GM12878 (cell line): ENCODE measurements around the gene VAV2. TPM values are rescaled to one million over a fixed set of nuclear protein-coding genes. Genes with fewer than 3 reads are reported as not detected.

ENCODE experiments used
- ATAC-seq: fragments of 200-7000 bp; cut with Tn5 transposase; 3 replicates; pipeline ENCODE4 v1.9.1; 2020; ENCODE audit warnings: mild to moderate bottlenecking, moderate library complexity
- BruUV-seq: library from RNA; stranded (reverse); fragments of 400-500 nt; replicated peaks from 2 replicates; lab custom pipeline; 2021; lab: Mats Ljungman, UMichigan
- CTCF ChIA-PET: fragments of 300-600 bp; sonication (Branson Sonifier 250); formaldehyde crosslinking; extraction: SDS; loops from one replicate; lab custom pipeline; 2021; ENCODE audit warnings: inconsistent platforms; lab: Yijun Ruan, JAX
- POLR2A ChIA-PET: fragments of 350-600 bp; formaldehyde crosslinking; extraction: SDS; loops from one replicate; lab custom pipeline; 2021; ENCODE audit warnings: inconsistent platforms; lab: Charles Lee
- RAD21 ChIA-PET: fragments of 300-600 bp; sonication (Branson Sonifier 250); formaldehyde crosslinking; loops from one replicate; lab custom pipeline; 2023; ENCODE audit warnings: antibody characterized with exemption; ENCODE audit not compliant: unreplicated experiment; lab: Charles Lee
- SMC1A ChIA-PET: fragments of 300-600 bp; sonication (Branson Sonifier 250); formaldehyde crosslinking; loops from one replicate; lab custom pipeline; 2023; ENCODE audit not compliant: unreplicated experiment, uncharacterized antibody; lab: Charles Lee
- DNase-seq: peaks from one replicate; pipeline ENCODE4 v3.0.0-alpha.2; 2011; ENCODE audit warnings: low read depth, low spot score
- FAIRE-seq: peaks from 3 replicates; lab custom pipeline; 2011; peaks lifted over from hg19 to GRCh38; lab: Jason Lieb, UNC
- H2AFZ ChIP-seq: 2 replicates; pipeline ENCODE4 v1.6.0; 2011; ENCODE audit warnings: low read depth, low read length, control low read depth; ENCODE audit not compliant: control insufficient read depth
- H3K27ac ChIP-seq: 2 replicates; pipeline ENCODE4 v1.5.1; 2011; ENCODE audit warnings: control low read depth; ENCODE audit not compliant: control insufficient read depth, insufficient read depth
- H3K27me3 ChIP-seq, 2 experiments: replicated peaks in 1 of 2; 2 replicates each; pipeline versions ENCODE4 v1.6.0 to v1.6.1; 2011; ENCODE audit warnings: low read length in 1 of 2; ENCODE audit not compliant: control insufficient read depth in 2 of 2, insufficient read depth in 2 of 2
- H3K36me3 ChIP-seq, 2 experiments: 2 replicates each; pipeline ENCODE4 v1.5.1; 2011; ENCODE audit warnings: low read length in 1 of 2; ENCODE audit not compliant: control insufficient read depth in 2 of 2, insufficient read depth in 2 of 2
- H3K4me1 ChIP-seq: 2 replicates; pipeline ENCODE4 v1.6.1; 2011; ENCODE audit warnings: mild to moderate bottlenecking, low read length, moderate library complexity, mixed read lengths; ENCODE audit not compliant: control insufficient read depth, insufficient read depth
- H3K4me2 ChIP-seq: 2 replicates; pipeline ENCODE4 v1.6.0; 2011; ENCODE audit warnings: control low read depth; ENCODE audit not compliant: control insufficient read depth, insufficient read depth
- H3K4me3 ChIP-seq: fragments of 200-600 bp; sonication (generic); 2 replicates; pipeline ENCODE4 v1.5.1; 2016
- H3K79me2 ChIP-seq: 2 replicates; pipeline ENCODE4 v1.6.0; 2011; ENCODE audit warnings: low read length; ENCODE audit not compliant: control insufficient read depth, insufficient read depth
- H3K9ac ChIP-seq: 2 replicates; pipeline ENCODE4 v1.8.0; 2011; ENCODE audit warnings: low read length, control low read depth, mixed read lengths; ENCODE audit not compliant: control insufficient read depth, insufficient read depth
- H3K9me3 ChIP-seq: replicated peaks from 3 replicates; pipeline ENCODE4 v1.5.1; 2011; ENCODE audit warnings: mild to moderate bottlenecking, low read length; ENCODE audit not compliant: control insufficient read depth, insufficient read depth
- H4K20me1 ChIP-seq: 2 replicates; pipeline ENCODE4 v1.6.0; 2011; ENCODE audit not compliant: control insufficient read depth, insufficient read depth
- CHD2 ChIP-seq: IDR thresholded peaks from 2 replicates; pipeline ENCODE4 v1.6.1; 2011; ENCODE audit warnings: low read depth, low read length, improper control_type of control experiment, borderline replicate concordance
- ESRRA ChIP-seq: IDR thresholded peaks from 2 replicates; pipeline ENCODE4 v1.6.1; 2012; ENCODE audit warnings: mild to moderate bottlenecking, low read length, improper control_type of control experiment
- ETV6 ChIP-seq, 2 experiments: fragments of 450-650 bp in 1 of 2; IDR thresholded peaks in 1 of 2; conservative IDR thresholded peaks in 1 of 2; 2 replicates each; pipeline ENCODE4 v1.6.1; 2014; ENCODE audit warnings: antibody characterized with exemption in 1 of 2, borderline replicate concordance in 1 of 2, low read depth in 1 of 2, mild to moderate bottlenecking in 1 of 2, moderate library complexity in 1 of 2
- HDGF ChIP-seq: fragments of 450-650 bp; IDR thresholded peaks from 2 replicates; pipeline ENCODE4 v1.6.1; 2016; ENCODE audit warnings: antibody characterized with exemption
- IKZF1 ChIP-seq: fragments of 450-650 bp; conservative IDR thresholded peaks from 2 replicates; pipeline ENCODE4 v1.6.1; 2017; ENCODE audit warnings: antibody characterized with exemption, mild to moderate bottlenecking
- MYB ChIP-seq: fragments of 150-350 bp; IDR thresholded peaks from 2 replicates; pipeline ENCODE4 v1.6.1; 2014; ENCODE audit warnings: mild to moderate bottlenecking, low read depth, low read length, borderline replicate concordance
- NFXL1 ChIP-seq: fragments of 450-650 bp; IDR thresholded peaks from 2 replicates; pipeline ENCODE4 v1.6.1; 2017; ENCODE audit warnings: antibody characterized with exemption, mild to moderate bottlenecking, borderline replicate concordance
- POLR2AphosphoS2 ChIP-seq: IDR thresholded peaks from 2 replicates; pipeline ENCODE4 v1.6.1; 2011; ENCODE audit warnings: low read depth, mild to moderate bottlenecking, low read length, improper control_type of control experiment, moderate library complexity
- RAD51 ChIP-seq: fragments of 450-650 bp; IDR thresholded peaks from 2 replicates; pipeline ENCODE4 v1.6.1; 2016; ENCODE audit warnings: moderate library complexity, mild to moderate bottlenecking, inconsistent platforms
- RFX5 ChIP-seq: IDR thresholded peaks from 2 replicates; pipeline ENCODE4 v1.6.1; 2011; ENCODE audit warnings: low read depth, low read length, improper control_type of control experiment
- RUNX3 ChIP-seq: IDR thresholded peaks from 2 replicates; pipeline ENCODE4 v1.6.1; 2012; ENCODE audit warnings: low read length, inconsistent platforms
- SUPT20H ChIP-seq: IDR thresholded peaks from 2 replicates; pipeline ENCODE4 v1.6.1; 2011; ENCODE audit warnings: low read depth, mild to moderate bottlenecking, low read length, moderate library complexity, borderline replicate concordance; ENCODE audit not compliant: control insufficient read depth
- ZNF622 ChIP-seq: fragments of 450-650 bp; IDR thresholded peaks from 2 replicates; pipeline ENCODE4 v1.6.1; 2017; ENCODE audit warnings: mild to moderate bottlenecking, inconsistent platforms
- WGBS: methylation state at CpG from one replicate; pipeline ENCODE4 v1.1.6; 2016; ENCODE audit warnings: low lambda C conversion rate; ENCODE audit not compliant: insufficient replicate concordance, insufficient coverage; ENCODE audit errors: missing lambda C conversion rate; 5-methylcytosine and 5-hydroxymethylcytosine counted together
- in situ Hi-C: fragments of 300-500 bp; cut with MboI; formaldehyde crosslinking; loops from 9 replicates; pipeline ENCODE4 v1.14.3; 2018; ENCODE audit warnings: mixed read lengths
- intact Hi-C: fragments of 100-400 bp; cut with micrococcal nuclease; formaldehyde crosslinking; loops from one replicate; pipeline ENCODE4 v1.14.2; 2022; ENCODE audit not compliant: unreplicated experiment
- polyA plus RNA-seq, 11 experiments: library from polyadenylated mRNA; depleted of rRNA in 4 of 11; unstranded in 6 of 11; stranded (reverse) in 5 of 11; fragments of >200 nt; fragmentation: Nextera tagmentation in 4 of 11; fragmentation: Illumina TruSeq in 1 of 11; extraction: Ambion mirVana in 4 of 11; extraction: Trizol in 1 of 11; gene quantifications; 1 replicate in 1 of 11; 2 replicates in 10 of 11; pipeline versions ENCODE4 v1.2.1 to v1.2.3, GENCODE V29; 2011 to 2016; ENCODE audit warnings: inconsistent platforms in 2 of 11, missing spikeins in 2 of 11, low read depth in 1 of 11
- total RNA-seq, 4 experiments: library from RNA; depleted of rRNA in 3 of 4; stranded (reverse); fragments of >200 nt in 3 of 4; fragmentation: Illumina TruSeq in 1 of 4; extraction: Trizol in 1 of 4; gene quantifications; 2 replicates each; pipeline versions ENCODE4 v1.2.1 to v1.2.3, GENCODE V29; 2013 to 2021
- TF ChIP-seq, protein P1 (sequence below): fragments of 450-650 bp; formaldehyde crosslinking; IDR thresholded peaks from 2 replicates; pipeline ENCODE4 v1.4.0; 2022; ENCODE audit warnings: mild to moderate bottlenecking, moderate library complexity
- TF ChIP-seq, protein P2 (sequence below): IDR thresholded peaks from 2 replicates; pipeline ENCODE4 v1.6.1; 2011; ENCODE audit warnings: borderline replicate concordance, low read depth, mild to moderate bottlenecking, moderate library complexity, mixed read lengths, low read length; ENCODE audit not compliant: insufficient read depth; ENCODE audit errors: extremely low read length
- TF ChIP-seq, protein P3 (sequence below): IDR thresholded peaks from 2 replicates; pipeline ENCODE4 v1.6.1; 2011; ENCODE audit warnings: low read depth, mild to moderate bottlenecking, low read length, moderate library complexity, borderline replicate concordance; ENCODE audit errors: extremely low read depth
- TF ChIP-seq, protein P4 (sequence below): fragments of 150-350 bp; IDR thresholded peaks from 2 replicates; pipeline ENCODE4 v1.6.1; 2016; ENCODE audit warnings: low read depth, low read length

Gene VAV2
- total and polyA plus RNA-seq, 10 of the 15 experiments (the other 5 are each of a cell fraction or from before 2014, with no cell fraction given) = 0.13 to 43.9 (median 16.9) TPM

DNA sequence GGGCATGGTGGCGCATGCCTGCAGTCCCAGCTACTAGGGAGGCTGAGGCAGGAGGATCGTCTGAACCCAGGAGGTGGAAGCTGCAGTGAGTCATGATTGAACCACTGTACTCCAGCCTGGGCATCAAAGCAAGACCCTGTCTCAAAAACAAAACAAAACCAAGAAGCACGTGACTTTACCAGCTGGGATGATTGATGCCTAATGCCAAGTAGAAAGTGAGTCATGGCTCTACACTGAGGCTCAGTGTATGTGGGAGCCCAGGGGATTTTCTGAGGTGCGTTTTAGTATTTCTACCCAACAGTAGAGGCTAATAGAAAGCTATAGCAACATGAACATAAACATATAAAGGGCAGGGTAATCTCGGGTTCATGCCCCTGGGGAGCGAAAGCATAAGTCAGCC, 19.3 kb upstream of the VAV2 start:
- 38% methylated on average over 6 of the region's 6 CpGs for WGBS
- Histone ChIP-seq H3K27ac (no peak overlapping the region), H3K27me3 (no peaks in the 10 kb centered on the region; a peak in 1 of 4 replicates), H3K9me3 (no peaks in the 10 kb centered on the region; the same call in 2 of the 3 replicates), H3K36me3 (no peaks in the 10 kb centered on the region), H4K20me1 (no peaks in the 10 kb centered on the region), H3K4me3 (no peak overlapping the region), H3K4me2 (no peak overlapping the region), H3K9ac (no peak overlapping the region), H3K4me1 (no peaks in the 10 kb centered on the region), H3K79me2 (no peaks in the 10 kb centered on the region), H2AFZ (no peak overlapping the region)
- in situ Hi-C loops (loop anchor here (25.0 kb wide), 1 partner anchor 474 kb away; the partner anchor contains the start of gene ADAMTSL2), intact Hi-C loops (no loop called here)
- ChIA-PET RAD21 (no interaction called here), SMC1A (no interaction called here), POLR2A (no interaction called here), CTCF (interaction anchor here (0.6 to 0.7 kb wide), 2 partner anchors 12 to 270 kb away, joined by 3 read pairs; no protein-coding TSS in a partner anchor)
- ATAC-seq (no peak), FAIRE-seq (no peak), DNase-seq (no peak)
- no TSS peak for BruUV-seq
- TF ChIP-seq, protein P1, sequence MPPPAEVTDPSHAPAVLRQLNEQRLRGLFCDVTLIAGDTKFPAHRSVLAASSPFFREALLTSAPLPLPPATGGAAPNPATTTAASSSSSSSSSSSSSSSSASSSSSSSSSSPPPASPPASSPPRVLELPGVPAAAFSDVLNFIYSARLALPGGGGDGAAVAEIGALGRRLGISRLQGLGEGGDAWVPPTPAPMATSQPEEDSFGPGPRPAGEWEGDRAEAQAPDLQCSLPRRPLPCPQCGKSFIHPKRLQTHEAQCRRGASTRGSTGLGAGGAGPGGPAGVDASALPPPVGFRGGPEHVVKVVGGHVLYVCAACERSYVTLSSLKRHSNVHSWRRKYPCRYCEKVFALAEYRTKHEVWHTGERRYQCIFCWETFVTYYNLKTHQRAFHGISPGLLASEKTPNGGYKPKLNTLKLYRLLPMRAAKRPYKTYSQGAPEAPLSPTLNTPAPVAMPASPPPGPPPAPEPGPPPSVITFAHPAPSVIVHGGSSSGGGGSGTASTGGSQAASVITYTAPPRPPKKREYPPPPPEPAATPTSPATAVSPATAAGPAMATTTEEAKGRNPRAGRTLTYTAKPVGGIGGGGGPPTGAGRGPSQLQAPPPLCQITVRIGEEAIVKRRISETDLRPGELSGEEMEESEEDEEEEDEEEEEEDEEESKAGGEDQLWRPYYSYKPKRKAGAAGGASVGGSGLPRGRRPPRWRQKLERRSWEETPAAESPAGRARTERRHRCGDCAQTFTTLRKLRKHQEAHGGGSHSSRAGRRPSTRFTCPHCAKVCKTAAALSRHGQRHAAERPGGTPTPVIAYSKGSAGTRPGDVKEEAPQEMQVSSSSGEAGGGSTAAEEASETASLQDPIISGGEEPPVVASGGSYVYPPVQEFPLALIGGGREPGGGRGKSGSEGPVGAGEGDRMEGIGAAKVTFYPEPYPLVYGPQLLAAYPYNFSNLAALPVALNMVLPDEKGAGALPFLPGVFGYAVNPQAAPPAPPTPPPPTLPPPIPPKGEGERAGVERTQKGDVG = no peak
- TF ChIP-seq POLR2AphosphoS2 (no peak), RAD51 (no peak), SUPT20H (no peak), HDGF (no peak), RFX5 (no peak), MYB (no peak), NFXL1 (no peak), ETV6 (conservative IDR thresholded peaks at IDR 0.05 in 1 of 2, IDR thresholded peaks at IDR 0.05 in 1 of 2; ENCODE audit: borderline replicate concordance in 1 of 2, low read depth in 1 of 2) (no peak), ZNF622 (no peak), RUNX3 (no peak), IKZF1 (no peak), CHD2 (no peak), ESRRA (no peak)
- TF ChIP-seq, protein P2, sequence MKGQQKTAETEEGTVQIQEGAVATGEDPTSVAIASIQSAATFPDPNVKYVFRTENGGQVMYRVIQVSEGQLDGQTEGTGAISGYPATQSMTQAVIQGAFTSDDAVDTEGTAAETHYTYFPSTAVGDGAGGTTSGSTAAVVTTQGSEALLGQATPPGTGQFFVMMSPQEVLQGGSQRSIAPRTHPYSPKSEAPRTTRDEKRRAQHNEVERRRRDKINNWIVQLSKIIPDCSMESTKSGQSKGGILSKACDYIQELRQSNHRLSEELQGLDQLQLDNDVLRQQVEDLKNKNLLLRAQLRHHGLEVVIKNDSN = no peak
- TF ChIP-seq, protein P3, sequence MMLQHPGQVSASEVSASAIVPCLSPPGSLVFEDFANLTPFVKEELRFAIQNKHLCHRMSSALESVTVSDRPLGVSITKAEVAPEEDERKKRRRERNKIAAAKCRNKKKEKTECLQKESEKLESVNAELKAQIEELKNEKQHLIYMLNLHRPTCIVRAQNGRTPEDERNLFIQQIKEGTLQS = no peak
- TF ChIP-seq, protein P4, sequence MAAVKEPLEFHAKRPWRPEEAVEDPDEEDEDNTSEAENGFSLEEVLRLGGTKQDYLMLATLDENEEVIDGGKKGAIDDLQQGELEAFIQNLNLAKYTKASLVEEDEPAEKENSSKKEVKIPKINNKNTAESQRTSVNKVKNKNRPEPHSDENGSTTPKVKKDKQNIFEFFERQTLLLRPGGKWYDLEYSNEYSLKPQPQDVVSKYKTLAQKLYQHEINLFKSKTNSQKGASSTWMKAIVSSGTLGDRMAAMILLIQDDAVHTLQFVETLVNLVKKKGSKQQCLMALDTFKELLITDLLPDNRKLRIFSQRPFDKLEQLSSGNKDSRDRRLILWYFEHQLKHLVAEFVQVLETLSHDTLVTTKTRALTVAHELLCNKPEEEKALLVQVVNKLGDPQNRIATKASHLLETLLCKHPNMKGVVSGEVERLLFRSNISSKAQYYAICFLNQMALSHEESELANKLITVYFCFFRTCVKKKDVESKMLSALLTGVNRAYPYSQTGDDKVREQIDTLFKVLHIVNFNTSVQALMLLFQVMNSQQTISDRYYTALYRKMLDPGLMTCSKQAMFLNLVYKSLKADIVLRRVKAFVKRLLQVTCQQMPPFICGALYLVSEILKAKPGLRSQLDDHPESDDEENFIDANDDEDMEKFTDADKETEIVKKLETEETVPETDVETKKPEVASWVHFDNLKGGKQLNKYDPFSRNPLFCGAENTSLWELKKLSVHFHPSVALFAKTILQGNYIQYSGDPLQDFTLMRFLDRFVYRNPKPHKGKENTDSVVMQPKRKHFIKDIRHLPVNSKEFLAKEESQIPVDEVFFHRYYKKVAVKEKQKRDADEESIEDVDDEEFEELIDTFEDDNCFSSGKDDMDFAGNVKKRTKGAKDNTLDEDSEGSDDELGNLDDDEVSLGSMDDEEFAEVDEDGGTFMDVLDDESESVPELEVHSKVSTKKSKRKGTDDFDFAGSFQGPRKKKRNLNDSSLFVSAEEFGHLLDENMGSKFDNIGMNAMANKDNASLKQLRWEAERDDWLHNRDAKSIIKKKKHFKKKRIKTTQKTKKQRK = no peak
